GM10248 (cell line): Measurements from ENCODE around the gene FMN2.
"Not testable (repeated sequence)": the region's sequence is repeated elsewhere in the genome, so short reads cannot be mapped to it uniquely, and the experiment has no call there.

Source experiments
- CTCF ChIA-PET: fragments of 300-600 bp; sonication (Branson Sonifier 250); formaldehyde crosslinking; extraction: SDS; loops from one replicate; lab custom pipeline; 2021; ENCODE audit warnings: antibody characterized with exemption; lab: Yijun Ruan, JAX
- POLR2A ChIA-PET: fragments of 350-650 bp; sonication (Branson Sonifier 250); formaldehyde crosslinking; extraction: SDS; loops from one replicate; lab custom pipeline; 2020; ENCODE audit warnings: antibody characterized with exemption; lab: Yijun Ruan, JAX
- DNase-seq: peaks from one replicate; pipeline ENCODE4 v3.0.0; 2012; ENCODE audit errors: extremely low spot score
- CTCF ChIP-seq: IDR thresholded peaks from 2 replicates; pipeline ENCODE4 v1.5.1; 2012; ENCODE audit warnings: mild to moderate bottlenecking, low read depth; ENCODE audit errors: extremely low read depth, missing control alignments, control extremely low read depth

FMN2 gene

GRCh38 chr1:240271081-240271480, 179.4 kb downstream of the FMN2 start:
- CTCF ChIA-PET, result interaction anchor here (1.0 kb wide), 1 partner anchor 8 kb away, joined by 3 read pairs; no protein-coding TSS in a partner anchor
- no peak for DNase-seq
- TF ChIP-seq CTCF, result no peak
- POLR2A ChIA-PET, result no interaction called here

GRCh38 chr1:240274569-240274968, 182.9 kb downstream of the FMN2 start:
- no peak for DNase-seq
- TF ChIP-seq CTCF, result no peak
- ChIA-PET CTCF (no interaction called here), POLR2A (no interaction called here)

- POLR2A ChIA-PET, CTCF ChIA-PET, DNase-seq: not testable (repeated sequence)
Observed at GRCh38 chr1:240275219-240275618, 183.5 kb downstream of the FMN2 start.

GRCh38 chr1:240278082-240278481, 186.4 kb downstream of the FMN2 start:
- ChIA-PET CTCF (no interaction called here), POLR2A (no interaction called here)
- no peak for DNase-seq
- TF ChIP-seq CTCF, result no peak

GRCh38 chr1:240280560-240281322, 189.1 kb downstream of the FMN2 start:
- ChIA-PET POLR2A (no interaction called here), CTCF (no interaction called here)
- no peak for DNase-seq
- no peak for TF ChIP-seq CTCF

- TF ChIP-seq CTCF, result no peak
- CTCF ChIA-PET, result no interaction called here
- DNase-seq, result no peak
- POLR2A ChIA-PET, result no interaction called here
Observed at GRCh38 chr1:240282061-240282830, 190.6 kb downstream of the FMN2 start.
